ENCODE measurements around the gene LNX2. TPM values are rescaled to one million over a fixed set of nuclear protein-coding genes. Genes with fewer than 3 reads are reported as not detected.

Gene LNX2
- total RNA-seq, 2 donors from 2014 or later: 4.1 TPM

GRCh38 chr13:27578121-27579030, 42.0 kb downstream of the LNX2 start:
- Mint-ChIP-seq H3K9me3 (no peaks in the 10 kb centered on the region), H3K4me1 (peaks cover 3% of the 10 kb centered on the region), H3K36me3 (ENCODE audit: low read depth) (peaks cover 30% of the 10 kb centered on the region), H3K4me3 (no peak overlapping the region), H3K27ac (no peak overlapping the region), H3K27me3 (no peaks in the 10 kb centered on the region)
- ATAC-seq (replicated peaks): no peak

DNA sequence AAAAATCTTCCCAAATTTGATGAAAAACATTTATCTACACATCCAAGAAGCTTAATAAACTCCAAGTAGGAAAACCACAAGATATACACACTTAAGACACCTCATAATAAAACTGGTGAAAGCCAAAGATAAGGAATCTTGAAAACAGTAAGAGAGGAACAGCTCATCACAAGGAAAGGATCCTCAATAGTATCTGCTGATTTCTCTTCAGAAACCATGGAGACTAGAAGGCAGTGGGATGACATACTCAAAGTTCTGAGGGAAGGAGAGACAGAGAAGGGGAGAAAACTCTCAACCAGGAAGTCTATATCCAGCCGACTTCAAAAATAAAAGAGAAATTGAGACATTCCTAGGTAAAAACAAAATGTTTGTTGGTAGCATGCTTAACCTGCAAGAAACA, 45.7 kb downstream of the LNX2 start:
- H3K36me3 Mint-ChIP-seq (ENCODE audit: low read depth): peaks cover 16% of the 10 kb centered on the region
- H3K27ac Mint-ChIP-seq: peak overlapping the region; percentile 9
- peaks cover 4% of the 10 kb centered on the region for H3K4me1 Mint-ChIP-seq
- no peaks in the 10 kb centered on the region for H3K9me3 Mint-ChIP-seq
- no peaks in the 10 kb centered on the region for H3K27me3 Mint-ChIP-seq
- no peak overlapping the region for H3K4me3 Mint-ChIP-seq
- ATAC-seq (replicated peaks): no peak

GRCh38 chr13:27573265-27573664, 47.1 kb downstream of the LNX2 start:
- H3K9me3 Mint-ChIP-seq: no peaks in the 10 kb centered on the region
- ATAC-seq (replicated peaks): no peak
- peaks cover 12% of the 10 kb centered on the region for H3K36me3 Mint-ChIP-seq (ENCODE audit: low read depth)
- H3K4me3 Mint-ChIP-seq: no peak overlapping the region
- H3K4me1 Mint-ChIP-seq: peaks cover 4% of the 10 kb centered on the region
- no peaks in the 10 kb centered on the region for H3K27me3 Mint-ChIP-seq
- peak overlapping the region; percentile 16 for H3K27ac Mint-ChIP-seq

DNA sequence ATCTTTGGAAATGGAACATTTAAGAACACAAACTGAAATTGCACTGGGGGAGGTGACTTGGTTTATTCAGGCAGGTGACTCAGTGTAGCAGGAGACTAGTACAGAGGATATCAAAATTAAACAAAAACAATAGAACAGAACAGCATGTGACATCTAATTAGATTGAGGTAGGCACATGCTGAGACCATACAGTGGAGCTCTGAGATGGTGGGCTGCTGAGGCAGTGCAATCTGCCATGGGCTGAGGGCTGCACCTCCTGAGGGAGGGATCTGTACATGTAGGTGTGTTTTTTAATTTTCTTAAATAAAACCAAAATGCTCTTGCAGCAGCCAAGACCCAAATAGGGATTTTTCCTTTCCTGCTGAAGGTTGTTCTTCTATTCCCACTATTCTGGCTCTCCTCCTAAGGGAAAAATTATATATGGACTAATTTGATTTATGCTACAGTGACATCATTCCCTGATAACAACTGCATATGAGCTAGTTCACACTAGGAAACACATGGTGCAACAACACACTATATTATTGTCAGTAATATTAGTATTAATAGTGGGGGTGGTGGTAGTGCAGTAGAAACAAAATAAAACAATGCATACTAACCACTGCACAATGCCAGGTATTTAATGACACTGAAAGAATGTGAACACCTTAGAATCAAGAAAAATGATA, 48.0 kb downstream of the LNX2 start:
- no peaks in the 10 kb centered on the region for H3K27me3 Mint-ChIP-seq
- H3K36me3 Mint-ChIP-seq (ENCODE audit: low read depth): peaks cover 3% of the 10 kb centered on the region
- H3K9me3 Mint-ChIP-seq: no peaks in the 10 kb centered on the region
- no peak for ATAC-seq (replicated peaks)
- H3K27ac Mint-ChIP-seq: peak overlapping the region; percentile 16
- peaks cover 4% of the 10 kb centered on the region for H3K4me1 Mint-ChIP-seq
- H3K4me3 Mint-ChIP-seq: no peak overlapping the region

DNA sequence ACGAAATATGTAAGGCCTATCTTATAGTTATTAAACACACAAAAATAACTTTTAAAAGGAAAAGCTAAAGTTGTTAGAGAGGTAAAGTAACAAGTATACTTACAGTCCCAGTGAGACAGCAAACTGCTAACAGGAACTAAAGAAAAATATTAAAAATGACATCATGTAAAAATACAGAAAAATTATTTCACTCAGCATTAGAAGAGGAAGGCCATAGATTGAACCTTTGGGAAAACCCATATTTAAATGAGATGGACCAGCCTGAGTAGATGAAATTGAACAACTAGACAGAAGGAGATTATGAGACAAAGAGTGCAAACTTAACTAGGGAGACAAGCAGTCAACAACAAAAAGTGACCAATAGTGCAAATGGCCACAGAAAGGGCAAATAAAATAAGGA, 49.4 kb downstream of the LNX2 start:
- Mint-ChIP-seq H3K4me1 (peaks cover 4% of the 10 kb centered on the region), H3K4me3 (no peak overlapping the region), H3K36me3 (ENCODE audit: low read depth) (no peaks in the 10 kb centered on the region)

DNA sequence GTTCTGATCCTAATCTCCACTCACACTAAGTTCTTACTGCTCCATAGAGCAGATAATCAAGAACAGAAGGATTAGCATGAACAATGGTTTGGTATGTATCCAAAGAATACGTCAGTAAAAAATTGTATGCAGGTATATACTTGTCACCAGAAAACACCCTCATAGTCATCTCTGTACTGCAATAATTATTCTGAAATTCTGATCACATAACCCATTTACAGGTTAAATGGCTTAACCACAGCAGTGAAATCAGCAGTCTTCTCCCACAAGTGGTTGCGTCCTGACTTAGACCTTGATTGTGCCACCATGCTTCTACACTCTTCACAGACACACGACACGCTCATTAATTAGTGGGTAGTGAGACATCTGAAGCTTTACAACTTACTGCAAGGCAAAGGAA, 50.9 kb downstream of the LNX2 start:
- Mint-ChIP-seq H3K4me1 (peaks cover 4% of the 10 kb centered on the region), H3K9me3 (no peaks in the 10 kb centered on the region), H3K27ac (no peak overlapping the region), H3K27me3 (no peaks in the 10 kb centered on the region), H3K36me3 (ENCODE audit: low read depth) (no peaks in the 10 kb centered on the region), H3K4me3 (no peak overlapping the region)
- peak; percentile 64 for ATAC-seq (replicated peaks)

More for the DNA sequence above, 49.4 kb downstream of the LNX2 start:
- ATAC-seq (replicated peaks): no peak
- H3K27ac Mint-ChIP-seq: no peak overlapping the region
- no peaks in the 10 kb centered on the region for H3K9me3 Mint-ChIP-seq
- H3K27me3 Mint-ChIP-seq: no peaks in the 10 kb centered on the region

DNA sequence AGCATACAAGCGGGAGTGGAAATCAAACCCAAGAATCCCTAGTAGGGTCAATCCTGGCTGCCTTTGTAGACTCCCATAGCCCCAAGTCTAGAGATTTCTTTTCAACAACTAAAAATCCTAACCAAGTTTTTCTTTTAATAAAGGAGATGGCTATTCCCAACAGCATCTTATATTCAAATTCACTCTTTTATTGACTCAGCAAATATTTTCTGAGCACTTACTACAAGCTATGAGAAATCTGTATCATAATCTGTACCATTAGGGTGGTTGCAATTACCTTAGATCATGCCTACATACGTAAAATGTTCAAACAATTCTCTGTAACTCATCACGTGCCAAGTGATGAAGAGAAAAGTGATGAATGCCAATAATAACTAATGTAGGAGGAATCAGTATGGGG, 54.5 kb downstream of the LNX2 start:
- Mint-ChIP-seq H3K27ac (no peak overlapping the region), H3K27me3 (no peaks in the 10 kb centered on the region), H3K4me3 (no peak overlapping the region), H3K9me3 (no peaks in the 10 kb centered on the region), H3K4me1 (peaks cover 9% of the 10 kb centered on the region), H3K36me3 (ENCODE audit: low read depth) (peaks cover 14% of the 10 kb centered on the region)
- ATAC-seq (replicated peaks): no peak

- H3K9me3 Mint-ChIP-seq: no peaks in the 10 kb centered on the region
- H3K27ac Mint-ChIP-seq: no peak overlapping the region
Observed at GRCh38 chr13:27562457-27562856, 57.9 kb downstream of the LNX2 start.

GRCh38 chr13:27559719-27560118, 60.6 kb downstream of the LNX2 start:
- H3K4me1 Mint-ChIP-seq: peaks cover 13% of the 10 kb centered on the region
- ATAC-seq (replicated peaks): peak; percentile 54
- no peak overlapping the region for H3K27ac Mint-ChIP-seq
- no peak overlapping the region for H3K4me3 Mint-ChIP-seq
- peaks cover 46% of the 10 kb centered on the region for H3K36me3 Mint-ChIP-seq (ENCODE audit: low read depth)
- no peaks in the 10 kb centered on the region for H3K9me3 Mint-ChIP-seq
- no peaks in the 10 kb centered on the region for H3K27me3 Mint-ChIP-seq

More at GRCh38 chr13:27562457-27562856, 57.9 kb downstream of the LNX2 start:
- Mint-ChIP-seq H3K27me3 (no peaks in the 10 kb centered on the region), H3K4me1 (peaks cover 13% of the 10 kb centered on the region), H3K4me3 (no peak overlapping the region), H3K36me3 (ENCODE audit: low read depth) (peaks cover 25% of the 10 kb centered on the region)
- ATAC-seq (replicated peaks): no peak

GRCh38 chr13:27556109-27556508, 64.2 kb downstream of the LNX2 start:
- Mint-ChIP-seq H3K9me3 (no peaks in the 10 kb centered on the region), H3K27ac (no peak overlapping the region)
- no peak for ATAC-seq (replicated peaks)

DNA sequence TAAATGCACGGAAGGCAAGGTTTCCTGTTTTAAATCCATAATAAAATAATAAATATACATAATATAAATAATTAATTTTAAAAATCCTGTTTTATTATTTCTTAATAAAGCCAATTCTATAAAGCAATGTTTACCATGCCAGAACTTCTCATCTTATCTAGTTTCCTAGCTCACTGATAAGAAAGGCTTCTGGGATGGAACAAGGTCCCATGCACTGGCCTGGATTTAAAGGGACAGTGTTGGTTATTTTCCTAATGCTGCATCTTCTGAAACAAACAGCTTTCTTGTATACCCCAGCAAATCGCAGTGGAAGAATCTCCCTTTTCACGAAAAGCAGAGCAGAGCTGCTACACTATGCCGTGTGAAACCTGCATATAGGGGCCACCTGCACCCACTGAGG, 68.8 kb downstream of the LNX2 start:
- no peak for ATAC-seq (replicated peaks)
- Mint-ChIP-seq H3K27ac (no peak overlapping the region), H3K4me3 (no peak overlapping the region), H3K36me3 (ENCODE audit: low read depth) (peaks cover 81% of the 10 kb centered on the region), H3K9me3 (no peaks in the 10 kb centered on the region), H3K4me1 (no peaks in the 10 kb centered on the region), H3K27me3 (no peaks in the 10 kb centered on the region)

More at GRCh38 chr13:27556109-27556508, 64.2 kb downstream of the LNX2 start:
- Mint-ChIP-seq H3K4me1 (peaks cover 5% of the 10 kb centered on the region), H3K4me3 (no peak overlapping the region), H3K36me3 (ENCODE audit: low read depth) (peaks cover 63% of the 10 kb centered on the region), H3K27me3 (no peaks in the 10 kb centered on the region)

DNA sequence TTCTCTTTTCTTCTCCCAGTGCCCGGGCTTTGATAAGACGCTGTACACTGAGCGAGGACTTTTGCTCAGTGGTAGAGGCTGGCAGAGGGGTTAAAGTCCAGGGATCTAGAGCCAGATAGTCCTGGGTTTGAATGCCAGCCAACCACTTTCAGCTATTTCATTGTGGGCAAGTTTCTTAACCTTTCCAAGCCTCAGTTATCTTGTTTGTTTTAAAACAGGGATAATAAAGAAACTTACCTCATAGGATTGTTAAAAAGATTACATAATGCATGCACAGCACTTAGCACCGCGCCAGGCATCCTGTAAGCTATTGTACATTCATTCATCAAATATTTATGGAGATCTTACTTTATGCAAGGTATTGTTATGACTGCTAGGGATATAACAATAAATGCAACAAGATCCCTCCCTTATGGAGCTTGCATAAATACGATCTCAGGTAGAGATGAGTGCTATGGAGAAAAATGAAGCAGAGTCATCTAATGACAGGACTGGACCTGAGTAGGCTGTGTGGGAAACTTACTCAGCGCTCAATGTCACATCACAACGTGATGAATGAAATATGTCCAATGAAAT, 70.8 kb downstream of the LNX2 start:
- H3K36me3 Mint-ChIP-seq (ENCODE audit: low read depth): peaks cover 76% of the 10 kb centered on the region
- no peak for ATAC-seq (replicated peaks)
- H3K4me3 Mint-ChIP-seq: no peak overlapping the region
- no peaks in the 10 kb centered on the region for H3K9me3 Mint-ChIP-seq
- no peak overlapping the region for H3K27ac Mint-ChIP-seq
- H3K27me3 Mint-ChIP-seq: no peaks in the 10 kb centered on the region
- H3K4me1 Mint-ChIP-seq: no peaks in the 10 kb centered on the region

DNA sequence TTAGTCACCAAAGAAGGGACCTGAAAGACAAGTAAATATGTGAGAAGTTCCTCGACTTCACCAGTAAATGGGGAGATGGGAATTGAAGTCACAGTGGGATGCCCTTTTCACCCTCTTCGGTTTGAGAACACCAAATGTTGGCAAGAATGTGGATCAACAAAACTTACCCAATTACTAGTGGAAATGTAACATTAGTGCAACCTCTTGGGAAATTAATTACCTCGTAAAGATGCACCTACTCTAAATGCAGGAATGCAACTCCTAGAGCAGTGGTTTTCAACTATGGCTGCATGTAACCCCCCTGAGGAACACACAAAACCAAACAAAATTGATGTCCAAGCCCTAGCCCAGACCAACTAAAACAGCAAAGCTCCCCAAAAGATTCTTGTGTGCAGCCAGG, 78.1 kb downstream of the LNX2 start:
- H3K4me3 Mint-ChIP-seq: no peak overlapping the region
- H3K27me3 Mint-ChIP-seq: no peaks in the 10 kb centered on the region
- no peaks in the 10 kb centered on the region for H3K9me3 Mint-ChIP-seq
- no peak overlapping the region for H3K27ac Mint-ChIP-seq
- peaks cover 18% of the 10 kb centered on the region for H3K36me3 Mint-ChIP-seq (ENCODE audit: low read depth)
- no peaks in the 10 kb centered on the region for H3K4me1 Mint-ChIP-seq
- ATAC-seq (replicated peaks): no peak

GRCh38 chr13:27541386-27541785, 78.9 kb downstream of the LNX2 start:
- Mint-ChIP-seq H3K4me1 (no peaks in the 10 kb centered on the region), H3K4me3 (no peak overlapping the region), H3K27me3 (no peaks in the 10 kb centered on the region), H3K27ac (no peak overlapping the region), H3K36me3 (ENCODE audit: low read depth) (peaks cover 18% of the 10 kb centered on the region), H3K9me3 (no peaks in the 10 kb centered on the region)
- ATAC-seq (replicated peaks): no peak
